HCT116 (cell line): ENCODE measurements around the gene HYI. TPM values are rescaled to one million over a fixed set of nuclear protein-coding genes. Genes with fewer than 3 reads are reported as not detected.

Experiments
- ATAC-seq: fragments of 200-7000 bp; cut with Tn5 transposase; 2 replicates; pipeline ENCODE4 v1.9.1; 2020; ENCODE audit warnings: mild to moderate bottlenecking, moderate library complexity
- BruUV-seq: library from RNA; stranded (reverse); fragments of 400-500 nt; replicated peaks from 2 replicates; lab custom pipeline; 2021; lab: Mats Ljungman, UMichigan
- CTCF ChIA-PET: fragments of 300-600 bp; sonication (Branson Sonifier 250); formaldehyde crosslinking; loops from one replicate; lab custom pipeline; 2021; ENCODE audit warnings: antibody characterized with exemption; lab: Charles Lee
- POLR2A ChIA-PET: fragments of 300-600, 350-600 bp; sonication (Branson Sonifier 250); formaldehyde crosslinking; loops from one replicate; lab custom pipeline; 2021; ENCODE audit warnings: antibody characterized with exemption; lab: Charles Lee
- RAD21 ChIA-PET, 2 experiments: fragments of 300-600 bp; sonication (Branson Sonifier 250); formaldehyde crosslinking; loops; one replicate each; lab custom pipeline; 2023; ENCODE audit warnings: low total read pairs in 2 of 2; ENCODE audit not compliant: uncharacterized antibody in 2 of 2, unreplicated experiment in 2 of 2, low non-redundant PET in 1 of 2; lab: Charles Lee
- DNase-seq: peaks from one replicate; pipeline ENCODE4 v3.0.0-alpha.2; 2010; ENCODE audit warnings: low read depth, low spot score
- H2AFZ ChIP-seq: fragments of 200-600 bp; shearing (Covaris generic), sonication (generic); 2 replicates; pipeline ENCODE4 v1.6.1; 2017; ENCODE audit warnings: low read depth, mixed run types, mixed read lengths, antibody characterized with exemption, low read length; ENCODE audit not compliant: poor library complexity, severe bottlenecking
- H3K27ac ChIP-seq: 2 replicates; pipeline ENCODE4 v1.5.1; 2012; ENCODE audit warnings: low read depth, low read length
- H3K27me3 ChIP-seq: fragments of 200-600 bp; sonication (generic); 2 replicates; pipeline ENCODE4 v1.6.1; 2016; ENCODE audit warnings: mixed run types, low read length, mixed read lengths; ENCODE audit not compliant: insufficient read depth
- H3K36me3 ChIP-seq, 2 experiments: fragments of 200-500 bp in 1 of 2; fragments of 200-600 bp in 1 of 2; sonication (Bioruptor generic) in 1 of 2; sonication (generic) in 1 of 2; 2 replicates each; pipeline versions ENCODE4 v1.5.1 to v1.6.1; 2014 to 2016; ENCODE audit warnings: low read length in 2 of 2, inconsistent platforms in 1 of 2, mixed read lengths in 1 of 2, mixed run types in 1 of 2; ENCODE audit not compliant: insufficient read depth in 2 of 2, control insufficient read depth in 1 of 2
- H3K4me1 ChIP-seq, 2 experiments: fragments of 200-600 bp in 1 of 2; sonication (generic) in 1 of 2; 2 replicates each; pipeline versions ENCODE4 v1.5.1 to v1.6.1; 2012 to 2017; ENCODE audit warnings: low read length in 2 of 2, inconsistent platforms in 1 of 2, mild to moderate bottlenecking in 1 of 2, mixed read lengths in 1 of 2, mixed run types in 1 of 2, moderate library complexity in 1 of 2; ENCODE audit not compliant: insufficient read depth in 2 of 2, control insufficient read depth in 1 of 2
- H3K4me2 ChIP-seq: fragments of 200-600 bp; sonication (generic); 2 replicates; pipeline ENCODE4 v1.6.1; 2017; ENCODE audit warnings: mixed run types, low read length, mixed read lengths
- H3K4me3 ChIP-seq, 2 experiments: fragments of 200-600 bp in 1 of 2; sonication (generic) in 1 of 2; replicated peaks in 1 of 2; 2 replicates each; pipeline ENCODE4 v1.5.1; 2011 to 2016; ENCODE audit warnings: low read length in 2 of 2, control low read depth in 1 of 2, low read depth in 1 of 2, mild to moderate bottlenecking in 1 of 2, mixed read lengths in 1 of 2, mixed run types in 1 of 2
- H3K79me2 ChIP-seq: fragments of 200-600 bp; sonication (generic); 2 replicates; pipeline ENCODE4 v1.6.1; 2017; ENCODE audit warnings: mild to moderate bottlenecking, mixed run types, low read length, moderate library complexity, mixed read lengths; ENCODE audit not compliant: insufficient read depth
- H3K9ac ChIP-seq: fragments of 200-600 bp; sonication (generic); 2 replicates; pipeline ENCODE4 v1.6.1; 2016; ENCODE audit warnings: low read length, mixed read lengths
- H3K9me2 ChIP-seq: fragments of 200-600 bp; sonication (generic), shearing (Covaris generic); 2 replicates; pipeline ENCODE4 v1.6.1; 2017; ENCODE audit warnings: mixed run types, mild to moderate bottlenecking, moderate library complexity; ENCODE audit not compliant: insufficient read depth
- H3K9me3 ChIP-seq, 2 experiments: fragments of 200-500 bp in 1 of 2; fragments of 200-600 bp in 1 of 2; sonication (Bioruptor generic) in 1 of 2; sonication (generic) in 1 of 2; 2 replicates each; pipeline ENCODE4 v1.6.1; 2014 to 2017; ENCODE audit warnings: low read length in 2 of 2, mixed read lengths in 2 of 2, inconsistent platforms in 1 of 2, low read depth in 1 of 2, mild to moderate bottlenecking in 1 of 2, mixed run types in 1 of 2, moderate library complexity in 1 of 2; ENCODE audit not compliant: control insufficient read depth in 1 of 2, insufficient read depth in 1 of 2
- H4K20me1 ChIP-seq: fragments of 200-600 bp; sonication (generic), shearing (Covaris generic); 2 replicates; pipeline ENCODE4 v1.6.1; 2017; ENCODE audit warnings: mixed run types, mild to moderate bottlenecking, moderate library complexity; ENCODE audit not compliant: insufficient read depth
- ATF3 ChIP-seq: IDR thresholded peaks from 2 replicates; pipeline ENCODE4 v1.6.1; 2012
- EGR1 ChIP-seq: IDR thresholded peaks from 2 replicates; pipeline ENCODE4 v1.6.1; 2012; ENCODE audit warnings: low read depth
- FOSL1 ChIP-seq: IDR thresholded peaks from 2 replicates; pipeline ENCODE4 v1.6.1; 2012; ENCODE audit warnings: low read depth
- JUND ChIP-seq: IDR thresholded peaks from 2 replicates; pipeline ENCODE4 v1.6.1; 2012
- MAX ChIP-seq: IDR thresholded peaks from 2 replicates; pipeline ENCODE4 v1.6.1; 2012
- POLR2A ChIP-seq: IDR thresholded peaks from 2 replicates; pipeline ENCODE4 v1.7.0; 2011; ENCODE audit warnings: borderline replicate concordance; ENCODE audit not compliant: insufficient read depth, insufficient read length; ENCODE audit errors: extremely low read depth
- POLR2AphosphoS5 ChIP-seq: IDR thresholded peaks from 2 replicates; pipeline ENCODE4 v1.6.1; 2011; ENCODE audit warnings: mild to moderate bottlenecking, low read depth, low read length, moderate library complexity
- RAD21 ChIP-seq: IDR thresholded peaks from 2 replicates; pipeline ENCODE4 v1.6.1; 2012; ENCODE audit warnings: low read depth, mild to moderate bottlenecking
- SIN3A ChIP-seq: IDR thresholded peaks from 2 replicates; pipeline ENCODE4 v1.6.1; 2012; ENCODE audit warnings: low read depth
- SP1 ChIP-seq: IDR thresholded peaks from 2 replicates; pipeline ENCODE4 v1.6.1; 2012; ENCODE audit warnings: low read depth
- SRF ChIP-seq: IDR thresholded peaks from 2 replicates; pipeline ENCODE4 v1.6.1; 2012; ENCODE audit warnings: low read depth
- YY1 ChIP-seq: IDR thresholded peaks from 2 replicates; pipeline ENCODE4 v1.6.1; 2011; ENCODE audit warnings: low read length, low read depth, moderate library complexity, mild to moderate bottlenecking; ENCODE audit not compliant: insufficient replicate concordance; ENCODE audit errors: extremely low read depth
- ZBTB33 ChIP-seq: IDR thresholded peaks from 2 replicates; pipeline ENCODE4 v1.6.1; 2011; ENCODE audit warnings: mild to moderate bottlenecking, low read length, moderate library complexity; ENCODE audit not compliant: insufficient replicate concordance; ENCODE audit errors: extremely low read depth
- ZFX ChIP-seq: fragments of 450-650 bp; IDR thresholded peaks from 2 replicates; pipeline ENCODE4 v1.6.1; 2017
- ZNF274 ChIP-seq: fragments of 200-500 bp; sonication (Bioruptor generic); IDR thresholded peaks from 2 replicates; pipeline ENCODE4 v1.6.1; 2014; ENCODE audit warnings: mild to moderate bottlenecking, low read depth, low read length, inconsistent platforms
- intact Hi-C: fragments of 100-400 bp; cut with micrococcal nuclease; formaldehyde crosslinking; loops from 2 replicates; pipeline ENCODE4 v1.10.0; 2022
- total RNA-seq: library from RNA; stranded (reverse); gene quantifications from one replicate; pipeline ENCODE4 v1.2.1, GENCODE V29; 2021; ENCODE audit not compliant: unreplicated experiment

The HYI gene
- total RNA-seq, 1 experiment from 2014 or later = 13.9 TPM

GRCh38 chr1:43499898-43500297 is 46.2 kb upstream of the HYI start:
- Histone ChIP-seq H3K9me2 (no peaks in the 10 kb centered on the region), H2AFZ (no peak overlapping the region), H3K27me3 (no peaks in the 10 kb centered on the region), H3K9me3 (no peaks in the 10 kb centered on the region), H4K20me1 (no peaks in the 10 kb centered on the region), H3K4me2 (no peak overlapping the region), H3K4me1 (no peaks in the 10 kb centered on the region), H3K36me3 (no peaks in the 10 kb centered on the region), H3K79me2 (no peaks in the 10 kb centered on the region), H3K9ac (no peak overlapping the region), H3K4me3 (no peak overlapping the region), H3K27ac (no peak overlapping the region)
- TF ChIP-seq ZBTB33 (no peak), POLR2AphosphoS5 (no peak), YY1 (no peak), ATF3 (no peak), RAD21 (no peak)
- no TSS peak for BruUV-seq
- ChIA-PET POLR2A (no interaction called here), RAD21 (no interaction called here), CTCF (no interaction called here)
- ATAC-seq (no peak), DNase-seq (no peak)
- intact Hi-C loops = no loop called here

GRCh38 chr1:43495204-43495603 is 41.5 kb upstream of the HYI start:
- Histone ChIP-seq H3K27me3 (no peaks in the 10 kb centered on the region), H3K79me2 (no peaks in the 10 kb centered on the region), H3K4me3 (no peak overlapping the region), H3K9ac (no peak overlapping the region), H4K20me1 (no peaks in the 10 kb centered on the region), H3K4me2 (no peak overlapping the region), H3K9me3 (no peaks in the 10 kb centered on the region; a peak in 1 of 4 replicates), H2AFZ (no peak overlapping the region), H3K27ac (no peak overlapping the region), H3K36me3 (no peaks in the 10 kb centered on the region), H3K4me1 (peaks cover 0 to 4% of the 10 kb centered on the region in 2 experiments; a peak in 1 of 4 replicates), H3K9me2 (no peaks in the 10 kb centered on the region)
- CTCF ChIA-PET = no interaction called here
- ATAC-seq = no peak
- no peak for DNase-seq
- RAD21 ChIA-PET = no interaction called here
- TF ChIP-seq ATF3 (no peak), SP1 (no peak), YY1 (no peak), SIN3A (no peak), SRF (no peak), POLR2AphosphoS5 (no peak), EGR1 (no peak), ZNF274 (no peak), MAX (no peak), ZFX (no peak), JUND (no peak), POLR2A (no peak), FOSL1 (no peak)
- POLR2A ChIA-PET = no interaction called here
- no TSS peak for BruUV-seq
- intact Hi-C loops = no loop called here
